DOHH2 (cell line): Measurements from ENCODE around the gene GATAD2B.

ENCODE experiments used
- H3F3A ChIP-seq: fragments of 200-600 bp; sonication (generic), shearing (Covaris generic); 2 replicates; pipeline ENCODE4 v1.6.0; 2016; ENCODE audit warnings: antibody characterized with exemption, mild to moderate bottlenecking; ENCODE audit not compliant: control insufficient read depth, insufficient read depth
- H3K27ac ChIP-seq: fragments of 200-600 bp; sonication (generic); 2 replicates; pipeline ENCODE4 v1.5.1; 2014; ENCODE audit warnings: low read depth, mild to moderate bottlenecking, low read length, moderate library complexity
- H3K27me3 ChIP-seq: fragments of 200-600 bp; sonication (generic); 2 replicates; pipeline ENCODE4 v1.6.1; 2014; ENCODE audit warnings: mild to moderate bottlenecking, low read length, mixed read lengths; ENCODE audit not compliant: control insufficient read depth
- H3K36me3 ChIP-seq: fragments of 200-600 bp; sonication (generic); 2 replicates; pipeline ENCODE4 v1.6.1; 2014; ENCODE audit warnings: mild to moderate bottlenecking, low read length, moderate library complexity, mixed read lengths; ENCODE audit not compliant: control insufficient read depth
- H3K4me1 ChIP-seq: fragments of 200-600 bp; sonication (generic); 2 replicates; pipeline ENCODE4 v1.6.1; 2014; ENCODE audit warnings: mild to moderate bottlenecking, low read length, mixed read lengths; ENCODE audit not compliant: control insufficient read depth
- H3K4me2 ChIP-seq: fragments of 200-600 bp; sonication (generic); 2 replicates; pipeline ENCODE4 v1.6.0; 2014; ENCODE audit warnings: mild to moderate bottlenecking, low read length, moderate library complexity
- H3K4me3 ChIP-seq: fragments of 200-600 bp; sonication (generic); 2 replicates; pipeline ENCODE4 v1.5.1; 2014; ENCODE audit warnings: mild to moderate bottlenecking, low read length, mixed read lengths
- H3K79me2 ChIP-seq: fragments of 200-600 bp; sonication (generic); 2 replicates; pipeline ENCODE4 v1.6.1; 2014; ENCODE audit warnings: mild to moderate bottlenecking, low read length, mixed read lengths; ENCODE audit not compliant: control insufficient read depth
- H3K9me2 ChIP-seq: fragments of 200-600 bp; sonication (generic); replicated peaks from 2 replicates; pipeline ENCODE4 v1.6.1; 2014; ENCODE audit warnings: mild to moderate bottlenecking, low read length, mixed read lengths; ENCODE audit not compliant: control insufficient read depth
- H3K9me3 ChIP-seq: fragments of 200-600 bp; sonication (generic); 2 replicates; pipeline ENCODE4 v1.6.1; 2014; ENCODE audit warnings: antibody characterized with exemption, low read length, mixed read lengths; ENCODE audit not compliant: control insufficient read depth, insufficient read depth
- H4K20me1 ChIP-seq: fragments of 200-600 bp; sonication (generic); 2 replicates; pipeline ENCODE4 v1.6.0; 2014; ENCODE audit warnings: low read depth, mild to moderate bottlenecking, antibody characterized with exemption, low read length, moderate library complexity; ENCODE audit not compliant: control insufficient read depth, insufficient read depth
- CTCF ChIP-seq: fragments of 200-600 bp; sonication (generic); IDR thresholded peaks from one replicate; pipeline ENCODE4 v1.5.1; 2014; ENCODE audit warnings: antibody characterized with exemption, mild to moderate bottlenecking, low read depth, low read length; ENCODE audit not compliant: poor library complexity, severe bottlenecking
- EZH2phosphoT487 ChIP-seq: fragments of 200-600 bp; sonication (generic); IDR thresholded peaks from 2 replicates; pipeline ENCODE4 v1.6.1; 2017; ENCODE audit warnings: borderline replicate concordance, mild to moderate bottlenecking, antibody characterized with exemption, low read length, moderate library complexity, mixed read lengths

GATAD2B gene

GRCh38 chr1:153800516-153800915 is 122.3 kb downstream of the GATAD2B start:
- Histone ChIP-seq H3K9me3 (no peaks in the 10 kb centered on the region), H3K27ac (no peak overlapping the region), H3K36me3 (peaks cover 7% of the 10 kb centered on the region), H3K4me3 (no peak overlapping the region), H3F3A (peaks cover 5% of the 10 kb centered on the region), H4K20me1 (no peaks in the 10 kb centered on the region), H3K79me2 (no peaks in the 10 kb centered on the region), H3K4me1 (peaks cover 11% of the 10 kb centered on the region), H3K4me2 (no peak overlapping the region), H3K9me2 (no peaks in the 10 kb centered on the region), H3K27me3 (no peaks in the 10 kb centered on the region)
- TF ChIP-seq EZH2phosphoT487: no peak
- TF ChIP-seq CTCF: no peak

- Histone ChIP-seq H3K36me3 (peaks cover 7% of the 10 kb centered on the region; the same call in 1 of the 2 replicates), H3K9me2 (no peaks in the 10 kb centered on the region), H3K4me3 (no peak overlapping the region), H4K20me1 (no peaks in the 10 kb centered on the region), H3K9me3 (no peaks in the 10 kb centered on the region), H3K27me3 (no peaks in the 10 kb centered on the region), H3K4me1 (peaks cover 4% of the 10 kb centered on the region; the same call in 1 of the 2 replicates), H3K79me2 (no peaks in the 10 kb centered on the region), H3K27ac (no peak overlapping the region), H3F3A (peaks cover 4% of the 10 kb centered on the region; the same call in 1 of the 2 replicates), H3K4me2 (no peak overlapping the region)
- no peak for TF ChIP-seq EZH2phosphoT487
- TF ChIP-seq CTCF: no peak
Observed at GRCh38 chr1:153799566-153800465, 123.0 kb downstream of the GATAD2B start.

GRCh38 chr1:153799016-153799415 is 123.8 kb downstream of the GATAD2B start:
- H4K20me1 ChIP-seq: no peaks in the 10 kb centered on the region
- H3K4me2 ChIP-seq: no peak overlapping the region
- H3K4me1 ChIP-seq: peaks cover 4% of the 10 kb centered on the region; the same call in 1 of the 2 replicates
- no peaks in the 10 kb centered on the region for H3K9me3 ChIP-seq
- H3K4me3 ChIP-seq: no peak overlapping the region
- H3K36me3 ChIP-seq: 0 out of 2 replicates have a peak, but pooled peaks cover 3% of the 10 kb centered on the region
- TF ChIP-seq CTCF (no peak), EZH2phosphoT487 (no peak)
- no peak overlapping the region for H3K27ac ChIP-seq
- no peaks in the 10 kb centered on the region for H3K79me2 ChIP-seq
- H3F3A ChIP-seq: peaks cover 4% of the 10 kb centered on the region; the same call in 1 of the 2 replicates
- H3K27me3 ChIP-seq: no peaks in the 10 kb centered on the region
- H3K9me2 ChIP-seq: no peaks in the 10 kb centered on the region
